ENCODE results near the gene BCR. TPM values are rescaled to one million over a fixed set of nuclear protein-coding genes. Genes with fewer than 3 reads are reported as not detected.
A peak's percentile ranks its signal among the peaks of the same experiment; 100 is the strongest.

BCR gene
- total and polyA plus RNA-seq, 10 donors, result 15.2 to 64.8 (median 50.7) TPM

GRCh38 chr22:23180893-23181720, 798 bp downstream of the BCR start:
- WGBS, 5 donors, result 3 to 26% (median 5%) methylated on average over 31 to 112 of the region's 112 CpGs
- H3K4me3 ChIP-seq, result peak overlapping the region; percentile 49 to 86 (median 66)
- peaks cover 0 to 10% (median 7%) of the 10 kb centered on the region in 8 donors for H3K9me3 ChIP-seq
- H3K27ac ChIP-seq, result peak overlapping the region in 5 of 8 donors; percentile 36 to 89 (median 81)
- no peak for TF ChIP-seq POLR2A (IDR thresholded peaks at IDR 0.05)
- no peak for TF ChIP-seq POLR2AphosphoS5 (IDR thresholded peaks at IDR 0.05)
- TF ChIP-seq, protein P1, sequence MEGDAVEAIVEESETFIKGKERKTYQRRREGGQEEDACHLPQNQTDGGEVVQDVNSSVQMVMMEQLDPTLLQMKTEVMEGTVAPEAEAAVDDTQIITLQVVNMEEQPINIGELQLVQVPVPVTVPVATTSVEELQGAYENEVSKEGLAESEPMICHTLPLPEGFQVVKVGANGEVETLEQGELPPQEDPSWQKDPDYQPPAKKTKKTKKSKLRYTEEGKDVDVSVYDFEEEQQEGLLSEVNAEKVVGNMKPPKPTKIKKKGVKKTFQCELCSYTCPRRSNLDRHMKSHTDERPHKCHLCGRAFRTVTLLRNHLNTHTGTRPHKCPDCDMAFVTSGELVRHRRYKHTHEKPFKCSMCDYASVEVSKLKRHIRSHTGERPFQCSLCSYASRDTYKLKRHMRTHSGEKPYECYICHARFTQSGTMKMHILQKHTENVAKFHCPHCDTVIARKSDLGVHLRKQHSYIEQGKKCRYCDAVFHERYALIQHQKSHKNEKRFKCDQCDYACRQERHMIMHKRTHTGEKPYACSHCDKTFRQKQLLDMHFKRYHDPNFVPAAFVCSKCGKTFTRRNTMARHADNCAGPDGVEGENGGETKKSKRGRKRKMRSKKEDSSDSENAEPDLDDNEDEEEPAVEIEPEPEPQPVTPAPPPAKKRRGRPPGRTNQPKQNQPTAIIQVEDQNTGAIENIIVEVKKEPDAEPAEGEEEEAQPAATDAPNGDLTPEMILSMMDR (IDR thresholded peaks at IDR 0.05 in 8 of 11, conservative IDR thresholded peaks at IDR 0.05 in 3 of 11), result no peak
- peak; percentile 88 for DNase-seq
- H3K27me3 ChIP-seq (replicated peaks in 1 of 7), result no peaks in the 10 kb centered on the region
- intact Hi-C loops (cut with DNase I; ENCODE audit: low total_unique reads), result loop anchor here (10.0 kb wide), 1 partner anchor 64 kb away; no protein-coding TSS in a partner anchor
- H3K36me3 ChIP-seq, result no peaks in the 10 kb centered on the region
- H3K4me1 ChIP-seq, result peaks cover 46 to 90% (median 75%) of the 10 kb centered on the region in 6 donors

GRCh38 chr22:23181721-23182308, 1.5 kb downstream of the BCR start:
- Histone ChIP-seq H3K4me1 (peaks cover 52 to 92% (median 82%) of the 10 kb centered on the region in 6 donors), H3K9me3 (peaks cover 0 to 3% (median under 1%) of the 10 kb centered on the region in 8 donors), H3K4me3 (peak overlapping the region; percentile 27 to 86 (median 66)), H3K27me3 (replicated peaks in 1 of 7) (no peaks in the 10 kb centered on the region), H3K27ac (peak overlapping the region in 5 of 8 donors; percentile 36 to 89 (median 81)), H3K36me3 (no peaks in the 10 kb centered on the region)
- peak; percentile 81 for DNase-seq
- intact Hi-C loops (cut with DNase I; ENCODE audit: low total_unique reads), result loop anchor here (10.0 kb wide), 1 partner anchor 63 kb away; no protein-coding TSS in a partner anchor
- TF ChIP-seq POLR2AphosphoS5 (IDR thresholded peaks at IDR 0.05), result peak in 1 of 3 donors; percentile 38
- TF ChIP-seq, protein P1 (IDR thresholded peaks at IDR 0.05 in 8 of 11, conservative IDR thresholded peaks at IDR 0.05 in 3 of 11), result no peak
- 23 to 44% (median 28%) methylated on average over 29 to 43 of the region's 43 CpGs for WGBS, 5 donors

DNA sequence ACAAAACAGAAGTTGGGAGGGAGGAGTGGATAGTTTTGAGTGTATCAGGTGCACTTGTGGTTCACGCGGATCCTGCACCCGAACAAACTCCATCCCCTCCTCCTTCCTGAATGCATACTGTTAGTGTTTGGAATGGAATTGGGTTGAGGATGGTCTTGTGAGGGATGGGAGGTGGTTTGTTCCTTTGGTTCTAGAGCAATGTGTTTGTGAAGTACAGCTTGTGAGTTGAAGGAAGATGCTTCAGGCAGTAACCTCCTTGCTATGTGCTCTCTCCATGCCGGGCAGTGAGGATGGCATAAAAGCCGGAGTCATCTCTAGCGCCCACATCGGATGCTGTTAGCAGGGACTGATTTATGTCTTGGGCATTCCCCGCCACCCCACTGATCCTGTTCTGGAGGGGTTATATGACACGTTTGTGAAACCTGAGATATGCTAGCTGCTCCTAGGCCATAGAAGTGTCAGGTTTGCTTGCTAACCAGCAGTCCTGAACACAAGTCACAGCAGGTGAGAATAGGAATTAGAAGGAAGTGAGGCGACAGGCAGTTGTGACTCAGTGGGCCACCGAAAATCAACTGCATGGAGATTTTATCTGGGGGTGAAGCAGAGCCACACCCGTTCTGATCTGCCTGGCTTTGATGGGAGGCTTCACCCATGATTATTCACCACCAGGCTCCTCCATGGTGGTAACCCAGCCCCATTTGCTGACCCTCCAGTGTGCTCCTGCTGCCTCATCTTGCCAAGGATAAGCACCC, 2.2 kb downstream of the BCR start:
- Histone ChIP-seq H3K4me3 (peak overlapping the region; percentile 27 to 86 (median 66)), H3K9me3 (no peaks in the 10 kb centered on the region), H3K4me1 (peaks cover 52 to 92% (median 85%) of the 10 kb centered on the region in 6 donors), H3K27me3 (replicated peaks in 1 of 7) (no peaks in the 10 kb centered on the region), H3K36me3 (no peaks in the 10 kb centered on the region), H3K27ac (peak overlapping the region in 4 of 8 donors; percentile 29 to 89 (median 83))
- WGBS, 5 donors, result 11 to 29% (median 15%) methylated on average over 12 of the region's 12 CpGs
- no peak for DNase-seq
- intact Hi-C loops (cut with DNase I; ENCODE audit: low total_unique reads), result loop anchor here (10.0 kb wide), 1 partner anchor 62 kb away; no protein-coding TSS in a partner anchor
- TF ChIP-seq, protein P1 (IDR thresholded peaks at IDR 0.05 in 8 of 11, conservative IDR thresholded peaks at IDR 0.05 in 3 of 11), result no peak
- no peak for TF ChIP-seq POLR2A (IDR thresholded peaks at IDR 0.05)
- no peak for TF ChIP-seq POLR2AphosphoS5 (IDR thresholded peaks at IDR 0.05)
